ENCODE data around the gene FKBP11. TPM values are rescaled to one million over a fixed set of nuclear protein-coding genes. Genes with fewer than 3 reads are reported as not detected.
"Not testable (repeated sequence)": the region's sequence is repeated elsewhere in the genome, so short reads cannot be mapped to it uniquely, and the experiment has no call there.

Gene FKBP11
- total RNA-seq, 2 experiments from 2014 or later, result 96.2 to 100 TPM

GRCh38 chr12:48882315-48882687 is 43.0 kb downstream of the FKBP11 start:
- POLR2A ChIA-PET, result interaction anchor here (1.2 kb wide), 1 partner anchor 15 kb away, joined by 3 read pairs; no protein-coding TSS in a partner anchor
- no peak for DNase-seq
- ATAC-seq, result no peak
- TF ChIP-seq, protein P1, sequence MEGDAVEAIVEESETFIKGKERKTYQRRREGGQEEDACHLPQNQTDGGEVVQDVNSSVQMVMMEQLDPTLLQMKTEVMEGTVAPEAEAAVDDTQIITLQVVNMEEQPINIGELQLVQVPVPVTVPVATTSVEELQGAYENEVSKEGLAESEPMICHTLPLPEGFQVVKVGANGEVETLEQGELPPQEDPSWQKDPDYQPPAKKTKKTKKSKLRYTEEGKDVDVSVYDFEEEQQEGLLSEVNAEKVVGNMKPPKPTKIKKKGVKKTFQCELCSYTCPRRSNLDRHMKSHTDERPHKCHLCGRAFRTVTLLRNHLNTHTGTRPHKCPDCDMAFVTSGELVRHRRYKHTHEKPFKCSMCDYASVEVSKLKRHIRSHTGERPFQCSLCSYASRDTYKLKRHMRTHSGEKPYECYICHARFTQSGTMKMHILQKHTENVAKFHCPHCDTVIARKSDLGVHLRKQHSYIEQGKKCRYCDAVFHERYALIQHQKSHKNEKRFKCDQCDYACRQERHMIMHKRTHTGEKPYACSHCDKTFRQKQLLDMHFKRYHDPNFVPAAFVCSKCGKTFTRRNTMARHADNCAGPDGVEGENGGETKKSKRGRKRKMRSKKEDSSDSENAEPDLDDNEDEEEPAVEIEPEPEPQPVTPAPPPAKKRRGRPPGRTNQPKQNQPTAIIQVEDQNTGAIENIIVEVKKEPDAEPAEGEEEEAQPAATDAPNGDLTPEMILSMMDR (IDR thresholded peaks at IDR 0.05), result no peak
- Mint-ChIP-seq H3K36me3 (ENCODE audit: low read depth) (no peaks in the 10 kb centered on the region), H3K4me1 (ENCODE audit: low read depth) (no peaks in the 10 kb centered on the region), H3K27ac (no peak overlapping the region), H3K4me3 (no peak overlapping the region), H3K9me3 (no peaks in the 10 kb centered on the region), H3K27me3 (peaks cover 22% of the 10 kb centered on the region)
- CTCF ChIA-PET, result interaction anchor here (1.0 to 3.4 kb wide), 5 partner anchors 9 to 67 kb away, joined by 3 to 15 read pairs (median 4); no protein-coding TSS in a partner anchor
- intact Hi-C loops (cut with micrococcal nuclease), result no loop called here

DNA sequence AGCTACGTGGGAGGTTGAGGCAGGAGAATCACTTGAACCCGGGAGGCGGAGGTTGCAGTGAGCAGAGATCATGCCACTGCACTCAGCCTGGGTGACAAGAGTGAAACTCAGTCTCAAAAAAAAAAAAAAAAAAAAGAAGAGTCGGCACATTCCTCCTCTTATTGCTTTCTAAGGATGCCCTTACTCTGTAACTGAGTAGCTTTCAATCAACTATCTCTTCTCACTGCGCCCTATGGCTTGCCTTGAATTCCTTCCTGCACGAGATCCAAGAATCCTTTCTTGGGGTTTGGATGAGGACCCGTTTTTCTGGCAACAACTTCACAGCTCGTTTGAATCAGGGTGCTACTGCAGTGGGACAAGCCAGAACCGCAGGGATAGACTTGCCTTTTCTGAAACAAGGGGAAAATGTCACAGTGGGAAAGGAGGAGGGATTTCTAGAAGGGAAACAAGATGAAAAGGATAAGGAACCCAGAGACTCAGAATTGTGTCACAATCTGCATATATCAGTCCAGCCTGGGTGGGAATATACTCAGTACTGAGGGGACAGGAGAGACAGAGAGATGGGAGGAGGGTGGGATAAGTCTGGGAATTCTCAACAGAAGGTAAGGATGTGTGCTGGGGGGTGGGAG is 43.5 kb downstream of the FKBP11 start:
- ATAC-seq (no peak), DNase-seq (no peak)
- ChIA-PET POLR2A (interaction anchor here (1.2 kb wide), 1 partner anchor 14 kb away, joined by 3 read pairs; no protein-coding TSS in a partner anchor), CTCF (interaction anchor here (1.1 to 3.4 kb wide), 5 partner anchors 9 to 67 kb away, joined by 3 to 23 read pairs (median 8); no protein-coding TSS in a partner anchor)
- Mint-ChIP-seq H3K4me3 (no peak overlapping the region), H3K9me3 (no peaks in the 10 kb centered on the region), H3K36me3 (ENCODE audit: low read depth) (no peaks in the 10 kb centered on the region), H3K27me3 (peaks cover 22% of the 10 kb centered on the region), H3K4me1 (ENCODE audit: low read depth) (no peaks in the 10 kb centered on the region), H3K27ac (no peak overlapping the region)
- intact Hi-C loops (cut with micrococcal nuclease), result no loop called here
- TF ChIP-seq, protein P1 (IDR thresholded peaks at IDR 0.05), result no peak

GRCh38 chr12:48880647-48881046 is 44.6 kb downstream of the FKBP11 start:
- H3K27ac Mint-ChIP-seq, result no peak overlapping the region
- ChIA-PET POLR2A (no interaction called here), CTCF (interaction anchor here (3.2 to 3.4 kb wide), 2 partner anchors 10 to 27 kb away, joined by 15 to 23 read pairs; no protein-coding TSS in a partner anchor)
- H3K4me1 Mint-ChIP-seq (ENCODE audit: low read depth), result no peaks in the 10 kb centered on the region
- TF ChIP-seq, protein P1 (IDR thresholded peaks at IDR 0.05), result no peak
- DNase-seq (no peak), ATAC-seq (no peak)
- intact Hi-C loops (cut with micrococcal nuclease), result no loop called here
- H3K27me3 Mint-ChIP-seq, result peaks cover 22% of the 10 kb centered on the region
- no peaks in the 10 kb centered on the region for H3K9me3 Mint-ChIP-seq
- no peak overlapping the region for H3K4me3 Mint-ChIP-seq
- no peaks in the 10 kb centered on the region for H3K36me3 Mint-ChIP-seq (ENCODE audit: low read depth)

- Mint-ChIP-seq H3K4me3 (no peak overlapping the region), H3K9me3 (no peaks in the 10 kb centered on the region), H3K36me3 (ENCODE audit: low read depth) (no peaks in the 10 kb centered on the region), H3K27ac (no peak overlapping the region), H3K27me3 (peaks cover 20% of the 10 kb centered on the region), H3K4me1 (ENCODE audit: low read depth) (no peaks in the 10 kb centered on the region)
- intact Hi-C loops (cut with micrococcal nuclease), result no loop called here
- no peak for ATAC-seq
- ChIA-PET CTCF (interaction anchor here (0.8 to 1.3 kb wide), 3 partner anchors 11 to 66 kb away, joined by 3 to 5 read pairs (median 3); no protein-coding TSS in a partner anchor), POLR2A (interaction anchor here (0.6 kb wide), 1 partner anchor 13 kb away, joined by 3 read pairs; no protein-coding TSS in a partner anchor)
- TF ChIP-seq, protein P1 (IDR thresholded peaks at IDR 0.05), result no peak
- DNase-seq, result no peak
Measured at GRCh38 chr12:48878548-48878947, 46.7 kb downstream of the FKBP11 start.

GRCh38 chr12:48875944-48876515 is 49.3 kb downstream of the FKBP11 start:
- Mint-ChIP-seq H3K36me3 (ENCODE audit: low read depth) (no peaks in the 10 kb centered on the region), H3K4me1 (ENCODE audit: low read depth) (no peaks in the 10 kb centered on the region), H3K27ac (no peak overlapping the region), H3K4me3 (no peak overlapping the region), H3K27me3 (peaks cover 11% of the 10 kb centered on the region), H3K9me3 (no peaks in the 10 kb centered on the region)
- CTCF ChIA-PET, result interaction anchor here (1.0 to 1.6 kb wide), 3 partner anchors 14 to 112 kb away, joined by 3 to 8 read pairs (median 4); no protein-coding TSS in a partner anchor
- ATAC-seq, result no peak
- no peak for DNase-seq
- TF ChIP-seq, protein P1 (IDR thresholded peaks at IDR 0.05), result no peak
- POLR2A ChIA-PET, result interaction anchor here (0.6 to 0.7 kb wide), 2 partner anchors 97 to 317 kb away, joined by 3 to 6 read pairs; no protein-coding TSS in a partner anchor
- intact Hi-C loops (cut with micrococcal nuclease), result no loop called here

GRCh38 chr12:48873534-48873933 is 51.8 kb downstream of the FKBP11 start:
- H3K27ac Mint-ChIP-seq; intact Hi-C loops (cut with micrococcal nuclease); H3K4me3 Mint-ChIP-seq; H3K9me3 Mint-ChIP-seq; DNase-seq; H3K36me3 Mint-ChIP-seq (ENCODE audit: low read depth); H3K27me3 Mint-ChIP-seq; POLR2A ChIA-PET; ATAC-seq; H3K4me1 Mint-ChIP-seq (ENCODE audit: low read depth): not testable (repeated sequence)
- CTCF ChIA-PET, result interaction anchor here (1.2 to 3.9 kb wide), 7 partner anchors 9 to 114 kb away, joined by 3 to 28 read pairs (median 8); partner anchors contain the start of gene DDX23
